Measurements from ENCODE around the gene KYNU. TPM values are rescaled to one million over a fixed set of nuclear protein-coding genes. Genes with fewer than 3 reads are reported as not detected.

KYNU gene
- total and polyA plus RNA-seq, 10 of the 15 experiments (the other 5 are each of a cell fraction or from before 2014, with no cell fraction given), result 31.3 to 101 (median 38.3) TPM

DNA sequence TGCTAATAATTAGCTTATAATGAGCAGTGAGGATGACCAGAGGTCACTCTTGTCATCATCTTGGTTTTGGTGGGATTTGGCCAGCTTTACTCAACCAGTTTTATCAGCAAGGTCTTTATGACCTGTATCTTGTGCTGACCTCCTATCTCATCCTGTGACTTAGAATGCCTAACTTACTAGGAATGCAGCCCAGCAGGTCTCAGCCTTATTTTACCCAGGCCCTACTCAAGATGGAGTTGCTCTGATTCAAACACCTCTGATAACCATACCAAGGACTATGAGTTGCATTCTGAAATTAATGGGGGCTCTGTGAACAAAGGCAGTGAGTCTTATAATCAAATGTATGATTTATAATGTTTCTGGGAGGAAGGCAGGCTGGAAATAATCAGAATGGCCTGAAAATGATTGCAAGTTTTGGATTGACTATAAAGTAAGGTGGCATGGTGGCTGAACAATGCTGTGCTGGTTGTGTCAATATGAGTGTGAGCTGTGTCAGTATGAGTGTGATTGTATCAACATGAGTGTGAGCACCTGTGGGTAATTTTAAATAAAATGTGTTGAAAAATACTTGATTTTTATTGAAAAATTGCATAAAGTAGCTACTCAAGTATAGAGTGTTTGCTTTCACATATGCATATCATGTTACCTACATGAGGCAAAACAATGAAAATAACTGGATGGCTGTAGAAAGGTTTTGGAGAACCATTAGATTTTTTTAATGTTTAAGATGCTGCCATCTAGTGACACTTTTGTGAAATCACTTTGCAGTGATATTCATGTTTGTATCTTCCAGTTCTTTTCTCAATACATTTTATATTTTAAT is 103.0 kb downstream of the KYNU start (continued):
- TF ChIP-seq RAD21 (IDR thresholded peaks at IDR 0.05; ENCODE audit: insufficient read depth, low read depth, low read length) (peak; percentile 68), SMC3 (IDR thresholded peaks at IDR 0.05; ENCODE audit: borderline replicate concordance, low read length) (peak; percentile 63; the same call in 1 of the 2 replicates), NR2C1 (IDR thresholded peaks at IDR 0.05) (no peak), BACH1 (IDR thresholded peaks at IDR 0.05; ENCODE audit: borderline replicate concordance) (no peak), EP300 (IDR thresholded peaks at IDR 0.05; ENCODE audit: borderline replicate concordance in 1 of 2, control insufficient read depth in 1 of 2, low read depth in 2 of 2, low read length in 2 of 2) (no peak), GABPA (IDR thresholded peaks at IDR 0.05; ENCODE audit: low read depth) (no peak), ESRRA (IDR thresholded peaks at IDR 0.05; ENCODE audit: low read length) (no peak), NFIC (IDR thresholded peaks at IDR 0.05; ENCODE audit: low read depth, low read length) (peak; percentile 69; the same call in 1 of the 2 replicates), BCL11A (IDR thresholded peaks at IDR 0.05; ENCODE audit: low read depth, low read length) (peak; percentile 74; the same call in 1 of the 2 replicates), JUNB (IDR thresholded peaks at IDR 0.05) (peak; percentile 93), NR2C2 (IDR thresholded peaks at IDR 0.05; ENCODE audit: borderline replicate concordance, control insufficient read depth, insufficient read length, low read depth) (no peak), CREM (IDR thresholded peaks at IDR 0.05; ENCODE audit: low read depth) (no peak; the same call in 1 of the 2 replicates)
- TF ChIP-seq, protein P1, sequence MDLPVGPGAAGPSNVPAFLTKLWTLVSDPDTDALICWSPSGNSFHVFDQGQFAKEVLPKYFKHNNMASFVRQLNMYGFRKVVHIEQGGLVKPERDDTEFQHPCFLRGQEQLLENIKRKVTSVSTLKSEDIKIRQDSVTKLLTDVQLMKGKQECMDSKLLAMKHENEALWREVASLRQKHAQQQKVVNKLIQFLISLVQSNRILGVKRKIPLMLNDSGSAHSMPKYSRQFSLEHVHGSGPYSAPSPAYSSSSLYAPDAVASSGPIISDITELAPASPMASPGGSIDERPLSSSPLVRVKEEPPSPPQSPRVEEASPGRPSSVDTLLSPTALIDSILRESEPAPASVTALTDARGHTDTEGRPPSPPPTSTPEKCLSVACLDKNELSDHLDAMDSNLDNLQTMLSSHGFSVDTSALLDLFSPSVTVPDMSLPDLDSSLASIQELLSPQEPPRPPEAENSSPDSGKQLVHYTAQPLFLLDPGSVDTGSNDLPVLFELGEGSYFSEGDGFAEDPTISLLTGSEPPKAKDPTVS (IDR thresholded peaks at IDR 0.05; ENCODE audit: low read depth, low read length), result no peak
